DOHH2 (cell line): ENCODE results near the gene PAM.

ENCODE experiments used
- H3F3A ChIP-seq: fragments of 200-600 bp; sonication (generic), shearing (Covaris generic); 2 replicates; pipeline ENCODE4 v1.6.0; 2016; ENCODE audit warnings: antibody characterized with exemption, mild to moderate bottlenecking; ENCODE audit not compliant: control insufficient read depth, insufficient read depth
- H3K27ac ChIP-seq: fragments of 200-600 bp; sonication (generic); 2 replicates; pipeline ENCODE4 v1.5.1; 2014; ENCODE audit warnings: low read depth, mild to moderate bottlenecking, low read length, moderate library complexity
- H3K27me3 ChIP-seq: fragments of 200-600 bp; sonication (generic); 2 replicates; pipeline ENCODE4 v1.6.1; 2014; ENCODE audit warnings: mild to moderate bottlenecking, low read length, mixed read lengths; ENCODE audit not compliant: control insufficient read depth
- H3K36me3 ChIP-seq: fragments of 200-600 bp; sonication (generic); 2 replicates; pipeline ENCODE4 v1.6.1; 2014; ENCODE audit warnings: mild to moderate bottlenecking, low read length, moderate library complexity, mixed read lengths; ENCODE audit not compliant: control insufficient read depth
- H3K4me1 ChIP-seq: fragments of 200-600 bp; sonication (generic); 2 replicates; pipeline ENCODE4 v1.6.1; 2014; ENCODE audit warnings: mild to moderate bottlenecking, low read length, mixed read lengths; ENCODE audit not compliant: control insufficient read depth
- H3K4me2 ChIP-seq: fragments of 200-600 bp; sonication (generic); 2 replicates; pipeline ENCODE4 v1.6.0; 2014; ENCODE audit warnings: mild to moderate bottlenecking, low read length, moderate library complexity
- H3K4me3 ChIP-seq: fragments of 200-600 bp; sonication (generic); 2 replicates; pipeline ENCODE4 v1.5.1; 2014; ENCODE audit warnings: mild to moderate bottlenecking, low read length, mixed read lengths
- H3K79me2 ChIP-seq: fragments of 200-600 bp; sonication (generic); 2 replicates; pipeline ENCODE4 v1.6.1; 2014; ENCODE audit warnings: mild to moderate bottlenecking, low read length, mixed read lengths; ENCODE audit not compliant: control insufficient read depth
- H3K9me2 ChIP-seq: fragments of 200-600 bp; sonication (generic); replicated peaks from 2 replicates; pipeline ENCODE4 v1.6.1; 2014; ENCODE audit warnings: mild to moderate bottlenecking, low read length, mixed read lengths; ENCODE audit not compliant: control insufficient read depth
- H3K9me3 ChIP-seq: fragments of 200-600 bp; sonication (generic); 2 replicates; pipeline ENCODE4 v1.6.1; 2014; ENCODE audit warnings: antibody characterized with exemption, low read length, mixed read lengths; ENCODE audit not compliant: control insufficient read depth, insufficient read depth
- H4K20me1 ChIP-seq: fragments of 200-600 bp; sonication (generic); 2 replicates; pipeline ENCODE4 v1.6.0; 2014; ENCODE audit warnings: low read depth, mild to moderate bottlenecking, antibody characterized with exemption, low read length, moderate library complexity; ENCODE audit not compliant: control insufficient read depth, insufficient read depth
- EZH2phosphoT487 ChIP-seq: fragments of 200-600 bp; sonication (generic); IDR thresholded peaks from 2 replicates; pipeline ENCODE4 v1.6.1; 2017; ENCODE audit warnings: borderline replicate concordance, mild to moderate bottlenecking, antibody characterized with exemption, low read length, moderate library complexity, mixed read lengths
- TF ChIP-seq, protein P1 (sequence below): fragments of 200-600 bp; sonication (generic); IDR thresholded peaks from one replicate; pipeline ENCODE4 v1.5.1; 2014; ENCODE audit warnings: antibody characterized with exemption, mild to moderate bottlenecking, low read depth, low read length; ENCODE audit not compliant: poor library complexity, severe bottlenecking

PAM gene

GRCh38 chr5:102713682-102714231, 41.3 kb upstream of the PAM start:
- Histone ChIP-seq H3K4me1 (no peaks in the 10 kb centered on the region), H3K36me3 (no peaks in the 10 kb centered on the region), H3K27me3 (no peaks in the 10 kb centered on the region), H3K9me3 (no peaks in the 10 kb centered on the region), H4K20me1 (no peaks in the 10 kb centered on the region), H3K4me2 (no peak overlapping the region), H3K4me3 (no peak overlapping the region), H3K9me2 (no peaks in the 10 kb centered on the region), H3F3A (no peaks in the 10 kb centered on the region), H3K27ac (no peak overlapping the region), H3K79me2 (no peaks in the 10 kb centered on the region)
- TF ChIP-seq, protein P1, sequence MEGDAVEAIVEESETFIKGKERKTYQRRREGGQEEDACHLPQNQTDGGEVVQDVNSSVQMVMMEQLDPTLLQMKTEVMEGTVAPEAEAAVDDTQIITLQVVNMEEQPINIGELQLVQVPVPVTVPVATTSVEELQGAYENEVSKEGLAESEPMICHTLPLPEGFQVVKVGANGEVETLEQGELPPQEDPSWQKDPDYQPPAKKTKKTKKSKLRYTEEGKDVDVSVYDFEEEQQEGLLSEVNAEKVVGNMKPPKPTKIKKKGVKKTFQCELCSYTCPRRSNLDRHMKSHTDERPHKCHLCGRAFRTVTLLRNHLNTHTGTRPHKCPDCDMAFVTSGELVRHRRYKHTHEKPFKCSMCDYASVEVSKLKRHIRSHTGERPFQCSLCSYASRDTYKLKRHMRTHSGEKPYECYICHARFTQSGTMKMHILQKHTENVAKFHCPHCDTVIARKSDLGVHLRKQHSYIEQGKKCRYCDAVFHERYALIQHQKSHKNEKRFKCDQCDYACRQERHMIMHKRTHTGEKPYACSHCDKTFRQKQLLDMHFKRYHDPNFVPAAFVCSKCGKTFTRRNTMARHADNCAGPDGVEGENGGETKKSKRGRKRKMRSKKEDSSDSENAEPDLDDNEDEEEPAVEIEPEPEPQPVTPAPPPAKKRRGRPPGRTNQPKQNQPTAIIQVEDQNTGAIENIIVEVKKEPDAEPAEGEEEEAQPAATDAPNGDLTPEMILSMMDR: no peak

DNA sequence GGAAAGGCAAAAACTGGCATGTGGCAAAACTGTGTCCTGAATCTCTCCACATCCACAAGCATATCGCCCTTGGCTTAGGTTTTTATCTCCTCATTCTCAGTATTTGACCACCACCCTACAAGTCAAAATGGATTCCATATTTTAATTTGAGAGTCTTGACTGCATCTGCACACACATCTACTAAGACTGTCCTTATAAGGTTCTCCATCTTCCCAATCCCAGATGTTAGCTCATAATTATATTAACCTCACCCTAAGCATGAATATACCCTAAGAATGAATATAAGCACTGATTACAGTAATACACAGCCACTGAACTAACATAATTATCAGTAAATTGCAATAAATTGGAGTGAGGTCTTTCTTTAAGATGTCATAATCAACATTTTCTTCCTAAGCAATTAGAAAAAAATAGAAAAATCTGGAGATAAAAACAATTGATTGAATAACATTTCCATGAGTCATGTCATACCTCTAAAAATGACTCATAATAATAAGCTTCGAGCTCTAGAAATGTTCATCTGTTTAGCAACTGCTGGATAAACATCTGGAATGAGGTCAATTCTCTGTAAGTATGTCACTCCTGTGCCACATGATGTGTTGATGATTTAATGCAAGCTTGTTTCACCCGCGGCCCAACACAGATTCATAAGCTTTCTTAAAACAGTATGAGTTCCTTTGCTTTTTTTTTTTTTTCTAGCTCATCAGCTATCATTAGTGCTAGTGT, 39.9 kb upstream of the PAM start:
- Histone ChIP-seq H4K20me1 (no peaks in the 10 kb centered on the region), H3K4me3 (no peak overlapping the region), H3K36me3 (no peaks in the 10 kb centered on the region), H3K9me2 (no peaks in the 10 kb centered on the region), H3K9me3 (no peaks in the 10 kb centered on the region), H3K79me2 (no peaks in the 10 kb centered on the region), H3K27ac (no peak overlapping the region), H3K4me2 (no peak overlapping the region), H3F3A (no peaks in the 10 kb centered on the region), H3K27me3 (no peaks in the 10 kb centered on the region), H3K4me1 (no peaks in the 10 kb centered on the region)
- TF ChIP-seq, protein P1: no peak
- TF ChIP-seq EZH2phosphoT487: no peak

DNA sequence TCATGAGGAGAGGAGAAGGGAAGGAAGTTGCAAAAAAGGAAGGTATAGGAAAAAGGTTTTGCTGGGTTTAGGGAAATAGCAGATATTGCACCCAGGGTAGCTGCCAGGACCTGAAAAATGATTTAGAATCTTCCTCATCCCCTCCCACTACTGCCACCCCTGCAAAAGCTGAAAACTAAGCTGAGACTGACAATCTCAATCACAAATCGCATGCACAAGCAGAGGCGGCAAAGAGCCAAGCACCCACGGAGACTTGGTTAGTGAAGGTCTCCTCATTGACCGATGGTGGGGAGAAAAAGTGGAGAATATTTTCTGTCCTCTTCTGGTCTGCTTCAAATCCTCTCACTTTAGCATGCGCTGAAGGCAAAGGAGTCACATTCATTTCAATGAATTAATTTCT, 39.1 kb upstream of the PAM start:
- Histone ChIP-seq H3K9me2 (no peaks in the 10 kb centered on the region), H3K4me3 (no peak overlapping the region), H3F3A (no peaks in the 10 kb centered on the region), H3K27ac (no peak overlapping the region), H3K9me3 (no peaks in the 10 kb centered on the region), H3K27me3 (no peaks in the 10 kb centered on the region), H4K20me1 (no peaks in the 10 kb centered on the region), H3K79me2 (no peaks in the 10 kb centered on the region), H3K36me3 (no peaks in the 10 kb centered on the region), H3K4me2 (no peak overlapping the region), H3K4me1 (no peaks in the 10 kb centered on the region)
- no peak for TF ChIP-seq EZH2phosphoT487
- TF ChIP-seq, protein P1: no peak
